ENCODE data around the gene ARHGAP22.

Gene ARHGAP22

GRCh38 chr10:48504141-48504885, 100.6 kb downstream of the ARHGAP22 start:
- H3K4me3 ChIP-seq = no peak overlapping the region
- peak in 1 of 2 donors; percentile 51 for DNase-seq
- intact Hi-C loops (cut with DNase I; ENCODE audit: low total_unique reads) = no loop called here
- H3K27me3 ChIP-seq = no peaks in the 10 kb centered on the region
- no peaks in the 10 kb centered on the region for H3K9me3 ChIP-seq
- no peaks in the 10 kb centered on the region for H3K4me1 ChIP-seq
- no peaks in the 10 kb centered on the region for H3K36me3 ChIP-seq
- H3K27ac ChIP-seq = no peak overlapping the region
- no peak for TF ChIP-seq CTCF (IDR thresholded peaks at IDR 0.05)

- no peak overlapping the region for H3K27ac ChIP-seq
- H3K4me1 ChIP-seq = no peaks in the 10 kb centered on the region
- peak in 1 of 2 donors; percentile 31 for DNase-seq
- no peak for TF ChIP-seq CTCF (IDR thresholded peaks at IDR 0.05)
- H3K27me3 ChIP-seq = no peaks in the 10 kb centered on the region
- no peaks in the 10 kb centered on the region for H3K9me3 ChIP-seq
- intact Hi-C loops (cut with DNase I; ENCODE audit: low total_unique reads) = no loop called here
- H3K36me3 ChIP-seq = no peaks in the 10 kb centered on the region
- H3K4me3 ChIP-seq = no peak overlapping the region
These were observed 101.5 kb downstream of the ARHGAP22 start for GRCh38 chr10:48503293-48503911.

GRCh38 chr10:48502791-48503190, 102.1 kb downstream of the ARHGAP22 start:
- Histone ChIP-seq H3K4me3 (no peak overlapping the region), H3K9me3 (no peaks in the 10 kb centered on the region), H3K36me3 (no peaks in the 10 kb centered on the region), H3K4me1 (no peaks in the 10 kb centered on the region), H3K27me3 (no peaks in the 10 kb centered on the region), H3K27ac (no peak overlapping the region)
- no peak for DNase-seq
- TF ChIP-seq CTCF (IDR thresholded peaks at IDR 0.05) = no peak
- intact Hi-C loops (cut with DNase I; ENCODE audit: low total_unique reads) = no loop called here

GRCh38 chr10:48501787-48502771, 102.8 kb downstream of the ARHGAP22 start:
- Histone ChIP-seq H3K4me1 (peaks cover 0 to 7% (median 5%) of the 10 kb centered on the region in 4 donors), H3K27me3 (no peaks in the 10 kb centered on the region), H3K36me3 (no peaks in the 10 kb centered on the region), H3K27ac (no peak overlapping the region), H3K9me3 (no peaks in the 10 kb centered on the region), H3K4me3 (no peak overlapping the region)
- DNase-seq = peak in 1 of 2 donors; percentile 23
- no peak for TF ChIP-seq CTCF (IDR thresholded peaks at IDR 0.05)
- intact Hi-C loops (cut with DNase I; ENCODE audit: low total_unique reads) = no loop called here

GRCh38 chr10:48501226-48501625, 103.6 kb downstream of the ARHGAP22 start:
- H3K27me3 ChIP-seq = no peaks in the 10 kb centered on the region
- TF ChIP-seq CTCF (IDR thresholded peaks at IDR 0.05) = no peak
- no peak overlapping the region for H3K27ac ChIP-seq
- intact Hi-C loops (cut with DNase I; ENCODE audit: low total_unique reads) = no loop called here
- DNase-seq = no peak
- H3K4me3 ChIP-seq = no peak overlapping the region
- H3K4me1 ChIP-seq = peaks cover 0 to 10% (median 7%) of the 10 kb centered on the region in 4 donors
- no peaks in the 10 kb centered on the region for H3K9me3 ChIP-seq
- H3K36me3 ChIP-seq = no peaks in the 10 kb centered on the region
